Small intestine (tissue), 7 donors: Measurements from ENCODE around the gene DDC. TPM values are rescaled to one million over a fixed set of nuclear protein-coding genes. Genes with fewer than 3 reads are reported as not detected.
A peak's percentile ranks its signal among the peaks of the same experiment; 100 is the strongest.
"Not testable (repeated sequence)": the region's sequence is repeated elsewhere in the genome, so short reads cannot be mapped to it uniquely, and the experiment has no call there.

Source experiments
- DNase-seq, 2 donors: peaks; one replicate each; pipeline versions ENCODE4 v3.0.0 to v3.0.0-alpha.2; 2013
- FAIRE-seq: peaks from 2 replicates; lab custom pipeline; 2012; peaks lifted over from hg19 to GRCh38; lab: Jason Lieb, UNC
- H3K27ac ChIP-seq, 3 donors: one replicate each; pipeline ENCODE4 v1.5.1; 2013; ENCODE audit warnings: low read length in 2 of 3, mild to moderate bottlenecking in 2 of 3, control low read depth in 1 of 3, inconsistent platforms in 1 of 3, low read depth in 1 of 3, moderate library complexity in 1 of 3
- H3K27me3 ChIP-seq, 3 donors: one replicate each; pipeline ENCODE4 v1.6.1; 2013; ENCODE audit warnings: low read length in 3 of 3, inconsistent platforms in 1 of 3; ENCODE audit not compliant: control insufficient read depth in 3 of 3, insufficient read depth in 3 of 3
- H3K36me3 ChIP-seq, 3 donors: one replicate each; pipeline ENCODE4 v1.6.1; 2013; ENCODE audit warnings: low read length in 3 of 3, inconsistent platforms in 1 of 3, low read depth in 1 of 3, mild to moderate bottlenecking in 1 of 3, moderate library complexity in 1 of 3; ENCODE audit not compliant: control insufficient read depth in 3 of 3, insufficient read depth in 2 of 3
- H3K4me1 ChIP-seq, 3 donors: one replicate each; pipeline ENCODE4 v1.6.1; 2013; ENCODE audit warnings: low read length in 2 of 3, inconsistent platforms in 1 of 3, low read depth in 1 of 3, mild to moderate bottlenecking in 1 of 3, moderate library complexity in 1 of 3; ENCODE audit not compliant: control insufficient read depth in 3 of 3, insufficient read depth in 2 of 3
- H3K4me3 ChIP-seq, 3 donors: one replicate each; pipeline ENCODE4 v1.5.1; 2013; ENCODE audit warnings: low read length in 3 of 3, control low read depth in 1 of 3, inconsistent platforms in 1 of 3, low read depth in 1 of 3, mild to moderate bottlenecking in 1 of 3, moderate library complexity in 1 of 3
- H3K9me3 ChIP-seq, 2 donors: one replicate each; pipeline ENCODE4 v1.6.1; 2013; ENCODE audit warnings: low read depth in 1 of 2, low read length in 1 of 2; ENCODE audit not compliant: control insufficient read depth in 2 of 2, insufficient read depth in 1 of 2
- WGBS, 3 donors: extraction: QIAGEN DNeasy Blood & Tissue Kit; methylation state at CpG; one replicate each; pipeline ENCODE4 v1.1.7; 2013; 5-methylcytosine and 5-hydroxymethylcytosine counted together
- polyA plus RNA-seq, 4 donors: library from polyadenylated mRNA; stranded (reverse) in 3 of 4; unstranded in 1 of 4; fragments of 200-250 nt in 3 of 4; fragments of 120-200 nt in 1 of 4; gene quantifications; one replicate each; pipeline versions ENCODE4 v1.2.1 to v1.2.3, GENCODE V29; 2013
- donor health status: healthy with polysubstance abuse.
- donor health status: control.
- donor health status: control.
- donor health status: Bipolar disorder and iron deficiency.
- donor health status: healthy.

The DDC gene
- polyA plus RNA-seq, 4 donors, result 127 to 689 (median 344) TPM

GRCh38 chr7:50557099-50557498 lies 8.1 kb downstream of the DDC start:
- WGBS, 3 donors, result 41 to 46% (median 42%) methylated on average over 2 of the region's 2 CpGs
- Histone ChIP-seq H3K27me3 (no peaks in the 10 kb centered on the region), H3K27ac (peak overlapping the region in 2 of 3 donors; percentile 45 to 73), H3K4me3 (no peak overlapping the region), H3K9me3 (no peaks in the 10 kb centered on the region), H3K36me3 (peaks cover 0 to 44% (median 0%) of the 10 kb centered on the region in 3 donors), H3K4me1 (peaks cover 10 to 80% (median 12%) of the 10 kb centered on the region in 3 donors)
- DNase-seq (no peak), FAIRE-seq (no peak)

GRCh38 chr7:50556247-50556991 lies 8.8 kb downstream of the DDC start:
- DNase-seq (peak; percentile 89 to 91), FAIRE-seq (no peak)
- Histone ChIP-seq H3K9me3 (no peaks in the 10 kb centered on the region), H3K4me1 (peaks cover 7 to 76% (median 12%) of the 10 kb centered on the region in 3 donors), H3K27ac (peak overlapping the region in 2 of 3 donors; percentile 42 to 73), H3K27me3 (no peaks in the 10 kb centered on the region), H3K4me3 (no peak overlapping the region), H3K36me3 (peaks cover 0 to 39% (median 0%) of the 10 kb centered on the region in 3 donors)
- WGBS, 3 donors, result 14 to 43% (median 38%) methylated on average over 8 of the region's 8 CpGs

- Histone ChIP-seq H3K27ac (peak overlapping the region; percentile 2 to 73 (median 42)), H3K27me3 (no peaks in the 10 kb centered on the region), H3K4me3 (no peak overlapping the region), H3K9me3 (no peaks in the 10 kb centered on the region), H3K4me1 (peaks cover 7 to 69% (median 12%) of the 10 kb centered on the region in 3 donors), H3K36me3 (peaks cover 0 to 33% (median 0%) of the 10 kb centered on the region in 3 donors)
- WGBS, 3 donors, result 70 to 81% (median 72%) methylated on average over 9 of the region's 9 CpGs
- DNase-seq, result no peak
- no peak for FAIRE-seq
Measured at GRCh38 chr7:50555594-50556140, 9.5 kb downstream of the DDC start.

GRCh38 chr7:50554431-50555322 lies 10.5 kb downstream of the DDC start:
- DNase-seq, result peak; percentile 76 to 80
- 57 to 78% (median 65%) methylated on average over 14 of the region's 14 CpGs for WGBS, 3 donors
- Histone ChIP-seq H3K27ac (peak overlapping the region in 2 of 3 donors; percentile 13 to 73), H3K27me3 (no peaks in the 10 kb centered on the region), H3K4me1 (peaks cover 7 to 61% (median 12%) of the 10 kb centered on the region in 3 donors), H3K4me3 (no peak overlapping the region), H3K36me3 (peaks cover 0 to 25% (median 0%) of the 10 kb centered on the region in 3 donors), H3K9me3 (no peaks in the 10 kb centered on the region)
- no peak for FAIRE-seq

- Histone ChIP-seq H3K36me3 (peaks cover 0 to 21% (median 0%) of the 10 kb centered on the region in 3 donors), H3K9me3 (no peaks in the 10 kb centered on the region), H3K4me1 (peaks cover 7 to 55% (median 12%) of the 10 kb centered on the region in 3 donors), H3K27ac (peak overlapping the region in 1 of 3 donors; percentile 56), H3K27me3 (no peaks in the 10 kb centered on the region), H3K4me3 (no peak overlapping the region)
- WGBS, 3 donors, result 42 to 60% (median 56%) methylated on average over 3 of the region's 3 CpGs
- no peak for FAIRE-seq
- DNase-seq, result no peak
Measured at GRCh38 chr7:50553973-50554372, 11.2 kb downstream of the DDC start.

GRCh38 chr7:50552921-50553320 lies 12.3 kb downstream of the DDC start:
- Histone ChIP-seq H3K9me3 (no peaks in the 10 kb centered on the region), H3K4me1 (peaks cover 7 to 45% (median 12%) of the 10 kb centered on the region in 3 donors), H3K27ac (no peak overlapping the region), H3K4me3 (no peak overlapping the region), H3K27me3 (no peaks in the 10 kb centered on the region), H3K36me3 (peaks cover 0 to 20% (median 0%) of the 10 kb centered on the region in 3 donors)
- FAIRE-seq (no peak), DNase-seq (peak in 1 of 2 donors; percentile 66)
- WGBS, 3 donors, result 46 to 66% (median 46%) methylated on average over 4 of the region's 4 CpGs

- no peak for FAIRE-seq
- H3K4me3 ChIP-seq, result no peak overlapping the region
- H3K27ac ChIP-seq, result no peak overlapping the region
- H3K27me3 ChIP-seq, result no peaks in the 10 kb centered on the region
- no peaks in the 10 kb centered on the region for H3K9me3 ChIP-seq
- DNase-seq, result peak in 1 of 2 donors; percentile 34
- H3K36me3 ChIP-seq, result peaks cover 0 to 23% (median 0%) of the 10 kb centered on the region in 3 donors
- H3K4me1 ChIP-seq, result peaks cover 4 to 38% (median 12%) of the 10 kb centered on the region in 3 donors
- 56 to 66% (median 59%) methylated on average over 4 of the region's 4 CpGs for whole genome bisulfite sequencing, 3 donors
Measured at GRCh38 chr7:50552139-50552538, 13.1 kb downstream of the DDC start.

GRCh38 chr7:50545613-50546012 lies 19.6 kb downstream of the DDC start:
- H3K4me3 ChIP-seq, H3K9me3 ChIP-seq, DNase-seq, FAIRE-seq, H3K4me1 ChIP-seq, H3K27me3 ChIP-seq, H3K27ac ChIP-seq: not testable (repeated sequence)
- H3K36me3 ChIP-seq, result peaks cover 2 to 42% (median 8%) of the 10 kb centered on the region in 3 donors
- WGBS, 3 donors, result 83 to 97% (median 92%) methylated on average over 4 of the region's 4 CpGs
